ENCODE measurements around the gene OLFML1.
A peak's percentile ranks its signal among the peaks of the same experiment; 100 is the strongest.

OLFML1 gene

DNA sequence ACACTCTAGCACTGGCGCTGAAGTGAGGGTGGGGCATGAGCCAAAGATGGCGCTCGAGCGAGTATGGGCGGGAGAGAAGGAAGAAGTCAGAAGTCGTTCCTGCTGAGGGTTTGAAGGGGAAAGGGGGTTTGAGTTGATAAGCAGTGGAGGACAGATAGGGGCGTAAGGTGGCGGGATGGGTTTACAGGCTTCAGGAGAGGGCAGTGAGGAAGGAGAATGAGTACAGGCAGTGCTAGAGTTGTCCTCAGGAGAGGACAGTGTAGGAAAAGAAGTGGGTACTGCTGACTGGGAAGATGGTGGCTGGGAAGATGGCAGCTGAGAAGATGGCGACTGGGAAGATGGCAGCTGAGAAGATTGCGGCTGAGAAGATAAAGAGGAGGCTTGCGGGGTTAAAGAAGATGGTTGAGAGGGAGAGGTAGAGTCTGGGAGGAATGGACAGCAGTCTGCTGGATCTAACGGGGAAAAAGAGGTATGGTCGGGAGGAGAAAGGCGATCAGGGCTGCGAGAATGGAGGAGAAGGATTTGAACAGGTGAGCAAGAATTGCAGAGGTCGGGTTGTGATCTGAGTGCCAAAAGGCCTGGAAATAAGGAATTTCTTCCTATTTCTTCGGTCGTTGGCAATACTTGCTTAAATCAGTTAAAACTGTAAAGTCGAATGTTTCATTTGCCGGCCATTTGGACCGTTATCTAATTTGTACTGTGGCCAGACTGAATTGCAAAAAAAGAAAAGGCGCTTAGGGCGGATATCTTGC is 33.7 kb downstream of the OLFML1 start:
- TF ChIP-seq, protein P1, sequence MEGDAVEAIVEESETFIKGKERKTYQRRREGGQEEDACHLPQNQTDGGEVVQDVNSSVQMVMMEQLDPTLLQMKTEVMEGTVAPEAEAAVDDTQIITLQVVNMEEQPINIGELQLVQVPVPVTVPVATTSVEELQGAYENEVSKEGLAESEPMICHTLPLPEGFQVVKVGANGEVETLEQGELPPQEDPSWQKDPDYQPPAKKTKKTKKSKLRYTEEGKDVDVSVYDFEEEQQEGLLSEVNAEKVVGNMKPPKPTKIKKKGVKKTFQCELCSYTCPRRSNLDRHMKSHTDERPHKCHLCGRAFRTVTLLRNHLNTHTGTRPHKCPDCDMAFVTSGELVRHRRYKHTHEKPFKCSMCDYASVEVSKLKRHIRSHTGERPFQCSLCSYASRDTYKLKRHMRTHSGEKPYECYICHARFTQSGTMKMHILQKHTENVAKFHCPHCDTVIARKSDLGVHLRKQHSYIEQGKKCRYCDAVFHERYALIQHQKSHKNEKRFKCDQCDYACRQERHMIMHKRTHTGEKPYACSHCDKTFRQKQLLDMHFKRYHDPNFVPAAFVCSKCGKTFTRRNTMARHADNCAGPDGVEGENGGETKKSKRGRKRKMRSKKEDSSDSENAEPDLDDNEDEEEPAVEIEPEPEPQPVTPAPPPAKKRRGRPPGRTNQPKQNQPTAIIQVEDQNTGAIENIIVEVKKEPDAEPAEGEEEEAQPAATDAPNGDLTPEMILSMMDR (IDR thresholded peaks at IDR 0.05; ENCODE audit: insufficient read depth, low read length, poor library complexity, severe bottlenecking) = no peak
- Histone ChIP-seq H3K27me3 (replicated peaks; ENCODE audit: control insufficient read depth, insufficient read depth, low read length) (no peaks in the 10 kb centered on the region), H3K4me3 (replicated peaks; ENCODE audit: low read depth, low read length) (peak overlapping the region; percentile 72), H3K36me3 (ENCODE audit: control insufficient read depth, insufficient read depth, low read length) (no peaks in the 10 kb centered on the region)
- DNase-seq (ENCODE audit: extremely low read depth, insufficient read length) = no peak

DNA sequence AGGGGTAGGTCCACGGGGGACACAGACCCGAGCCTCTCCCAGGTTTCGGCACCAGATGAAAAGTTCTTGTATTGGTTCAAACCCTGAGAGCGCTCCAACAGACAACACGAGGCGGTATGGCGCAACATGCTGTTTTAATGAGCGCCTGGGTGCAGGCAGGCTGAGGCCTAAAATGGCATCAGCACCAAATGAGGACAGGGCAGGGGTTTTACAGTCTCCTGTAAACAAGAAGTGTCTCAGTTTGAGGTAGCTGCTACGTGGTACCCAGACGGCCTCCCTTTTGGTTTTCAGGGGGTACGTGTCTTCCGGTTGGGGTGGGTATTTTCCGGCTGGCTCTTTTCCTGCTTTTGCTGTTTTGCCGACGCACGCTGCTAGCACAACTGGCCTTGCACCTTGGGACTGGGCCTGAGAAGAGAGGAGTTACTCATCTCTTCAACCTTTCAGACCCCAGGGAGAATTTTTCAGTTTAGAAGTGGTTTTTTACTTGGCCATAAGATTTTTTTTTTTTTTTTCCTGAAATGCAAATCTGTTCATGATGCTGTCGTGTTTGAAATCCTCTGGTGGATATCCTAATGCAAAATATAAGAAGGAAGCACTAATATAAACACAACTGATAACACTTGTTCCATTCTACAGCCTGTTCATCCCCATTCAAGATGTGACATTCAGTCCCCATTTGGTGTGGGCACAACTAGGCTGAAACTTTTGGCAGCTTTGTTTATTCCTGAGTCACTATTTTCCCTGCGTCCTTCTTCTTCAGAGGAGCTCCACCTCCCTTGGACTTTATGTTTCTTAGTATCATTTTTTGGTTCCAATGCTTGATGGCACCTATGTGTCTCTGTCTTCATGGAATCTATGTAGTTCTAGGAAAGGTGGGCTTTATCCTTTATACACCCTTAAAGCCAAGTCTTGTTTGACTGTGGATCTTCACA is 35.0 kb downstream of the OLFML1 start:
- H3K4me3 ChIP-seq (replicated peaks; ENCODE audit: low read depth, low read length) = peak overlapping the region; percentile 72

DNA sequence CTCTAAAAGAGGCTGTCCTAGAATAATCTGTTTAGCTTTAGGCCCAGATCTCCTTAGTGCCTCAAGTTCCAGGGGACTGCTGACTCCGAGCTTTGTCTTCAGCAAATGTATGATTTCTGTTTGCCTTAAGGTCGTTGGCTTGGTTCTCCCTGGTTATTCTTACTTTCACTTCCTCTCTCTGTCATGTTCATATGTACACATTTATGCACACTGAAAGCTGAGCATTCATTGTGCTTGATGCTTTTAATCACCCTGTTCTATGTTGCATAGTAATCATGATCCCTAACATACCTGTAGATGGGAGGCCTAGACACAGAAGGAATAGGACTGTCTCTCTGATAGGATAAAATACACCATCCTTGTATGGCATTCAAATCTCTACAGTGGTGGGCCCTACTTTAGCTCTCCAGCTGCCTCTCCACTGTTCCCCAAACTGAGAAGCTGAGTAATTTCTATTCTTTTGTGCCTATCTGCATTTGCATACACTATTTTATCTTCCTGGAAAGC is 35.7 kb downstream of the OLFML1 start:
- TF ChIP-seq, protein P1 (IDR thresholded peaks at IDR 0.05; ENCODE audit: insufficient read depth, low read length, poor library complexity, severe bottlenecking) = no peak
- DNase-seq (ENCODE audit: extremely low read depth, insufficient read length) = peak; percentile 49
- no peaks in the 10 kb centered on the region for H3K27me3 ChIP-seq (replicated peaks; ENCODE audit: control insufficient read depth, insufficient read depth, low read length)
- H3K36me3 ChIP-seq (ENCODE audit: control insufficient read depth, insufficient read depth, low read length) = no peaks in the 10 kb centered on the region
- H3K4me3 ChIP-seq (replicated peaks; ENCODE audit: low read depth, low read length) = peak overlapping the region; percentile 36; the same call in 1 of the 2 replicates

More for the DNA sequence above, 35.0 kb downstream of the OLFML1 start:
- H3K27me3 ChIP-seq (replicated peaks; ENCODE audit: control insufficient read depth, insufficient read depth, low read length) = no peaks in the 10 kb centered on the region
- peak; percentile 53 for DNase-seq (ENCODE audit: extremely low read depth, insufficient read length)
- TF ChIP-seq, protein P1 (IDR thresholded peaks at IDR 0.05; ENCODE audit: insufficient read depth, low read length, poor library complexity, severe bottlenecking) = no peak
- H3K36me3 ChIP-seq (ENCODE audit: control insufficient read depth, insufficient read depth, low read length) = no peaks in the 10 kb centered on the region

DNA sequence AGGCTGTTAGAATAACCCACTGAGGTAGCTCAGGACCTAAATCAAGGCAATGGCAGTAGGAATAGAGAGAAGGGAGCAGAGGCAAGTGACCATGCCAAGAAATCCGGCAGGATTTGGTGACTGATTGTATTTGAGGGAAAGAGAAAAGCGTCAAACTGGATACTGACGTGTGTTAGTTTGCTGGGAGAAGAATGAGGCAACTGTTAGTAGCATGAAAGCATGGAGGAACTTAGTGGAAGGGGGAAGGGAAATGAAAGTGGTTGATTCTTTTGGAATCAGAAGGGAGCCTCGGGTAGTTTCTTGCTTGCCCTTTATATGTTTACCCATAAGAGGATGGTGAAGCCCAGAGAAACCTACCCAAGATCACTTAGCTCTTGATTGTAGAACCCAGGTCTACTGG is 36.8 kb downstream of the OLFML1 start:
- H3K4me3 ChIP-seq (replicated peaks; ENCODE audit: low read depth, low read length) = no peak overlapping the region
- H3K36me3 ChIP-seq (ENCODE audit: control insufficient read depth, insufficient read depth, low read length) = no peaks in the 10 kb centered on the region
- no peak for DNase-seq (ENCODE audit: extremely low read depth, insufficient read length)
- TF ChIP-seq, protein P1 (IDR thresholded peaks at IDR 0.05; ENCODE audit: insufficient read depth, low read length, poor library complexity, severe bottlenecking) = no peak
- no peaks in the 10 kb centered on the region for H3K27me3 ChIP-seq (replicated peaks; ENCODE audit: control insufficient read depth, insufficient read depth, low read length)

DNA sequence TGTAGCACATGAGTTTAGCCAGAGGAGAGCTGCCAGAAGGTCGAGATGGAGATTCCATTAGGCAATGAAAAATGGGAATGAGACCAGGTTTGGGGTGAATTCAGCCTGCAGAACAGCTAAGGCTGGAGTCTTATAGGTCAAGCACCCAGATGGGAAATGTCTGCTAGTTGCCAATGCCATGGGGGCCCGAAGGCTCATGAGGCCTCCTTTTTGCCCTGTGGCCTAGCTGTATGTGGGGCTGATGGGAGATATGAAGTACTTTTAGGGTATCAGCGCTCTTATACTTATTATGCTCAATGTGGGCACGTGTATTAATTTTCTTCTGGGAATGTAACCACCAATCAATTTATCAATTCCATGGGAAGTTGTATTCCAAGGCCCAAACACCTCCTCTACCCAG is 37.2 kb downstream of the OLFML1 start:
- TF ChIP-seq, protein P1 (IDR thresholded peaks at IDR 0.05; ENCODE audit: insufficient read depth, low read length, poor library complexity, severe bottlenecking) = no peak
- Histone ChIP-seq H3K36me3 (ENCODE audit: control insufficient read depth, insufficient read depth, low read length) (no peaks in the 10 kb centered on the region), H3K4me3 (replicated peaks; ENCODE audit: low read depth, low read length) (no peak overlapping the region), H3K27me3 (replicated peaks; ENCODE audit: control insufficient read depth, insufficient read depth, low read length) (no peaks in the 10 kb centered on the region)
- DNase-seq (ENCODE audit: extremely low read depth, insufficient read length) = no peak
